Vagina (tissue), 2 donors: ENCODE results near the gene ADAMTS17.

Experiments
- POLR2A ChIP-seq, 2 donors: fragments of 450-650 bp; IDR thresholded peaks; one replicate each; pipeline ENCODE4 v1.6.1; 2017; ENCODE audit warnings: antibody characterized with exemption in 2 of 2, mild to moderate bottlenecking in 2 of 2, moderate library complexity in 2 of 2
- POLR2AphosphoS5 ChIP-seq, 2 donors: sonication (generic); formaldehyde crosslinking; IDR thresholded peaks; one replicate each; pipeline ENCODE4 v1.9.0; 2017; ENCODE audit warnings: antibody characterized with exemption in 2 of 2, mild to moderate bottlenecking in 2 of 2, low read depth in 1 of 2; ENCODE audit not compliant: insufficient read depth in 1 of 2
- TF ChIP-seq, protein P1 (sequence below), 3 experiments: fragments of 450-650 bp in 2 of 3; fragments of 200-600 bp in 1 of 3; sonication (generic) in 1 of 3; IDR thresholded peaks; one replicate each; pipeline ENCODE4 v1.5.1; 2017 to 2019; ENCODE audit warnings: antibody characterized with exemption in 3 of 3, mild to moderate bottlenecking in 2 of 3, moderate library complexity in 2 of 3

DNA sequence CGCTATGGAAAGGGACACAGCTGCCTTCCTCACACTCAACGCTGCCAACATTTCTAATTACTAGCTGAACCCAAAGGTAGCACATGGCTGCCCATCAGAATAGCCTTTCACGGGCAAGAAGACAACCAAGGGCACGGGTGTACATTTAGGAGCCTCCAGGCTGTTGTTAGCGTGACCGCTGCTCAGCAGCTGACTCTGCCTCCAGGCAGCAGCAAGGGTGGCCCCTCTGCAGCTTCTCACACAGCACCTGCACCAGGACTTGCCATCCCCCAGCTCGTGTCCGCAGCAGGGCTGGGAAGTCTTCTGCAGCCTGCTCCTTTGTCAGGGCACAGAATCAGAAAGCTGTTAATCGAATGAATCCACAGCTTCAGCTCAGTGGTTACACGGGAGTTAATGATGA lies 146.8 kb downstream of the ADAMTS17 start:
- TF ChIP-seq POLR2A (IDR thresholded peaks at IDR 0.05) (no peak), POLR2AphosphoS5 (IDR thresholded peaks at IDR 0.05; ENCODE audit: insufficient read depth in 1 of 2, low read depth in 1 of 2) (no peak)
- TF ChIP-seq, protein P1, sequence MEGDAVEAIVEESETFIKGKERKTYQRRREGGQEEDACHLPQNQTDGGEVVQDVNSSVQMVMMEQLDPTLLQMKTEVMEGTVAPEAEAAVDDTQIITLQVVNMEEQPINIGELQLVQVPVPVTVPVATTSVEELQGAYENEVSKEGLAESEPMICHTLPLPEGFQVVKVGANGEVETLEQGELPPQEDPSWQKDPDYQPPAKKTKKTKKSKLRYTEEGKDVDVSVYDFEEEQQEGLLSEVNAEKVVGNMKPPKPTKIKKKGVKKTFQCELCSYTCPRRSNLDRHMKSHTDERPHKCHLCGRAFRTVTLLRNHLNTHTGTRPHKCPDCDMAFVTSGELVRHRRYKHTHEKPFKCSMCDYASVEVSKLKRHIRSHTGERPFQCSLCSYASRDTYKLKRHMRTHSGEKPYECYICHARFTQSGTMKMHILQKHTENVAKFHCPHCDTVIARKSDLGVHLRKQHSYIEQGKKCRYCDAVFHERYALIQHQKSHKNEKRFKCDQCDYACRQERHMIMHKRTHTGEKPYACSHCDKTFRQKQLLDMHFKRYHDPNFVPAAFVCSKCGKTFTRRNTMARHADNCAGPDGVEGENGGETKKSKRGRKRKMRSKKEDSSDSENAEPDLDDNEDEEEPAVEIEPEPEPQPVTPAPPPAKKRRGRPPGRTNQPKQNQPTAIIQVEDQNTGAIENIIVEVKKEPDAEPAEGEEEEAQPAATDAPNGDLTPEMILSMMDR (IDR thresholded peaks at IDR 0.05): no peak
